ENCODE data around the gene VWA1. TPM values are rescaled to one million over a fixed set of nuclear protein-coding genes. Genes with fewer than 3 reads are reported as not detected.
A peak's percentile ranks its signal among the peaks of the same experiment; 100 is the strongest.

Gene VWA1
- total and polyA plus RNA-seq, 12 donors: 10.8 to 52.8 (median 14.2) TPM

DNA sequence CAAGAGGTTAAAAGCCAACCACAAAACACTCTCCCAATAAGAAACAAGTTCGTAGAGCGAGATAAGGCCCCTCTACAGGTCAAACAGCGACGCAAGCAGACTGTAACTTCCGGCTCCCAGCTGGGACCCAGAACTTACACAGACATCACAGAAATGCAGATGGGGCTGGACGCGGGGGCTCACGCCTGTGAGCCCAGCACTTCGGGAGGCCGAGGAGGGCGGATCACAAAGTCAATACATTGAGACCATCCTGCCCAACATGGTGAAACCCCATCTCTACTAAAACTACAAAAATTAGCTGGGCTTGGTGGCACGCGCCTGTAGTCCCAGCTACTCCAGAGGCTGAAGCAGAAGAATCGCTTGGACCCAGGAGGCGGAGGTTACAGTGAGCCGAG, 47.4 kb upstream of the VWA1 start:
- ATAC-seq (no peak), DNase-seq (no peak)
- H3K4me1 ChIP-seq: peaks cover 0 to 20% (median 9%) of the 10 kb centered on the region in 9 donors
- H3K36me3 ChIP-seq: peaks cover 20 to 93% (median 77%) of the 10 kb centered on the region in 9 donors
- TF ChIP-seq, protein P1, sequence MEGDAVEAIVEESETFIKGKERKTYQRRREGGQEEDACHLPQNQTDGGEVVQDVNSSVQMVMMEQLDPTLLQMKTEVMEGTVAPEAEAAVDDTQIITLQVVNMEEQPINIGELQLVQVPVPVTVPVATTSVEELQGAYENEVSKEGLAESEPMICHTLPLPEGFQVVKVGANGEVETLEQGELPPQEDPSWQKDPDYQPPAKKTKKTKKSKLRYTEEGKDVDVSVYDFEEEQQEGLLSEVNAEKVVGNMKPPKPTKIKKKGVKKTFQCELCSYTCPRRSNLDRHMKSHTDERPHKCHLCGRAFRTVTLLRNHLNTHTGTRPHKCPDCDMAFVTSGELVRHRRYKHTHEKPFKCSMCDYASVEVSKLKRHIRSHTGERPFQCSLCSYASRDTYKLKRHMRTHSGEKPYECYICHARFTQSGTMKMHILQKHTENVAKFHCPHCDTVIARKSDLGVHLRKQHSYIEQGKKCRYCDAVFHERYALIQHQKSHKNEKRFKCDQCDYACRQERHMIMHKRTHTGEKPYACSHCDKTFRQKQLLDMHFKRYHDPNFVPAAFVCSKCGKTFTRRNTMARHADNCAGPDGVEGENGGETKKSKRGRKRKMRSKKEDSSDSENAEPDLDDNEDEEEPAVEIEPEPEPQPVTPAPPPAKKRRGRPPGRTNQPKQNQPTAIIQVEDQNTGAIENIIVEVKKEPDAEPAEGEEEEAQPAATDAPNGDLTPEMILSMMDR (IDR thresholded peaks at IDR 0.05): no peak
- no peaks in the 10 kb centered on the region for H3K9me3 ChIP-seq
- no peak overlapping the region for H3K4me3 ChIP-seq
- intact Hi-C loops (cut with DNase I): no loop called here
- no peaks in the 10 kb centered on the region for H3K27me3 ChIP-seq
- H3K27ac ChIP-seq: no peak overlapping the region
- WGBS, 2 donors: 96 to 97% methylated on average over 16 of the region's 16 CpGs

DNA sequence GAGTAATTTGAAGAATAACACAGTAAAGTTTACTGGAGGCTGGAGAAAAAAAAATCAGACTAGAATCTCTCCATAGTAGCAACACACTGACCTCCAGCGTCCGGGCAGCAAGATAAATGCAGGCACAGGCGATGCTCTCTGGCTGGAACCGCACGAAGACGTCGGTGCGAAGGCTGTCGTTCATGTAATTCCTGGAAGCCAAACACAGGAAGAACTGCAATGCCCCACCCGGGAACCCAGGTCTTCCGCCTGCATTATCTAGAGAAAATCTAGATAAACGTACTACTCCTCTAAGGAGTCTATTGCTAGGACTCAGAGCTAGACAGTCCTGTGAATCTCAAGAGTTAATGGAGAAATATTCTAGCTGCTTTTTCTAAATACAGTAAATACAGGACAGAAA, 44.8 kb upstream of the VWA1 start:
- peak in 1 of 8 donors; percentile 27 for ATAC-seq
- peak overlapping the region in 2 of 10 donors; percentile 37 to 41 for H3K27ac ChIP-seq
- H3K4me3 ChIP-seq: no peak overlapping the region
- TF ChIP-seq, protein P1 (IDR thresholded peaks at IDR 0.05): no peak
- intact Hi-C loops (cut with DNase I): no loop called here
- DNase-seq: no peak
- H3K9me3 ChIP-seq: no peaks in the 10 kb centered on the region
- no peaks in the 10 kb centered on the region for H3K27me3 ChIP-seq
- H3K4me1 ChIP-seq: peaks cover 0 to 41% (median 16%) of the 10 kb centered on the region in 9 donors
- peaks cover 22 to 100% (median 91%) of the 10 kb centered on the region in 9 donors for H3K36me3 ChIP-seq
- WGBS, 2 donors: 69 to 78% methylated on average over 12 of the region's 12 CpGs

DNA sequence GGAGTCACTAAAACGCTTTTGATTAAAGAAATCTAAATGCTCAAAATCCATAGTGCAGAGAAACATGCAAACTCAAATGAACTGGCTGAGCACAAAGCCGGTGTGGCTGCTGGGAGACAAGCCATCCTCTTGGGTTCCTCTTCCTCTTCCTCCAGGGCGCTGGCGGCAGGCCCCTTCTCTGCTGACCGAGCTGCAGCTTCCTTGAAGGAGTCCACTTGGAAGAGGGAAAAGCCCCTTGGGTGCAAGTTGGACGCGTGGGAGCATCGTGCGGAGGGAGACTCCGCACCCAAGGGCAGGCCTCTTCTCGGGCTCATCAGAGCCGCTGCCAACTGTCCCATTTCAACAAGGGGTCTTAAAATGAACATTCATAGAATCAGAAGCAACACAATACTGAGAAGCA, 44.3 kb upstream of the VWA1 start:
- ATAC-seq: no peak
- Histone ChIP-seq H3K4me1 (peaks cover 0 to 46% (median 19%) of the 10 kb centered on the region in 9 donors), H3K36me3 (peaks cover 18 to 100% (median 89%) of the 10 kb centered on the region in 9 donors), H3K9me3 (no peaks in the 10 kb centered on the region), H3K4me3 (no peak overlapping the region), H3K27me3 (no peaks in the 10 kb centered on the region), H3K27ac (peak overlapping the region in 2 of 10 donors; percentile 12 to 41)
- WGBS, 2 donors: 67 to 76% methylated on average over 12 of the region's 12 CpGs
- intact Hi-C loops (cut with DNase I): no loop called here
- no peak for DNase-seq
- TF ChIP-seq, protein P1 (IDR thresholded peaks at IDR 0.05): no peak

DNA sequence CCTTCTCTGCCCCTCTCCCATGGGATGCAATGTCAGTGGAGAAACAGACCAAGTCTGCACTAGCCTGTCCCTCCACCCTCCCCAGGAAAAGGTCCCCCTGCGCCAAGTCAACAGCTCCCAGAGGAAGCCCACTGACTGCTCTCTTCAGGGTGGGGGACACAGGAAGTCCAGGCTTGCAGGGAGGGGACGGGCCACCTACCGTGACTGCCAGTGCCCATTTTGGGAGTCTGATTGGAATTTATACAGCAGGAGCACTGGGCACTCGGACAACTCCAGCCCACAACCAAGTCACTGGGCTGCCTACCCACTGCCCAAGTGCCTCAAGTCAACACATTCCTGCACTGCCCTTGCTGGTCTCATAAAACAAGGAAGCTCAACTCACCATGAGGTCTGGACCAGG, 42.5 kb upstream of the VWA1 start:
- Histone ChIP-seq H3K4me1 (peaks cover 2 to 62% (median 36%) of the 10 kb centered on the region in 9 donors), H3K4me3 (no peak overlapping the region), H3K36me3 (peaks cover 15 to 100% (median 86%) of the 10 kb centered on the region in 9 donors), H3K27me3 (no peaks in the 10 kb centered on the region), H3K9me3 (no peaks in the 10 kb centered on the region), H3K27ac (no peak overlapping the region)
- TF ChIP-seq, protein P1 (IDR thresholded peaks at IDR 0.05): no peak
- intact Hi-C loops (cut with DNase I): no loop called here
- DNase-seq (no peak), ATAC-seq (no peak)
- 87 to 92% methylated on average over 4 of the region's 4 CpGs for WGBS, 2 donors

Data from heart right ventricle (tissue), 16 donors.